Upper lobe of left lung (tissue), 6 donors: ENCODE results near the gene NAV2. TPM values are rescaled to one million over a fixed set of nuclear protein-coding genes. Genes with fewer than 3 reads are reported as not detected.
A peak's percentile ranks its signal among the peaks of the same experiment; 100 is the strongest.
"Not testable (repeated sequence)": the region's sequence is repeated elsewhere in the genome, so short reads cannot be mapped to it uniquely, and the experiment has no call there.

Experiments
- ATAC-seq, 2 donors: fragments of 200-7000 bp; cut with Tn5 transposase; one replicate each; pipeline ENCODE4 v1.9.1; 2022; ENCODE audit warnings: mild to moderate bottlenecking in 2 of 2, moderate library complexity in 2 of 2; ENCODE audit not compliant: low FRiP score in 2 of 2
- DNase-seq, 2 donors: peaks; one replicate each; pipeline ENCODE4 v3.0.0-alpha.2; 2019 to 2020
- H3K27ac ChIP-seq, 4 donors: fragments of 200-600 bp; sonication (generic); one replicate each; pipeline ENCODE4 v1.5.1; 2016 to 2019
- H3K27me3 ChIP-seq, 4 donors: fragments of 200-600 bp; sonication (generic); one replicate each; pipeline ENCODE4 v1.5.1; 2017 to 2019
- H3K36me3 ChIP-seq, 4 donors: fragments of 200-600 bp; sonication (generic); one replicate each; pipeline ENCODE4 v1.5.1; 2016 to 2019
- H3K4me1 ChIP-seq, 4 donors: fragments of 200-600 bp; sonication (generic); one replicate each; pipeline ENCODE4 v1.5.1; 2018 to 2019
- H3K4me3 ChIP-seq, 4 donors: fragments of 200-600 bp; sonication (generic); one replicate each; pipeline ENCODE4 v1.5.1; 2017 to 2019; ENCODE audit warnings: mild to moderate bottlenecking in 2 of 4, moderate library complexity in 1 of 4
- H3K9me3 ChIP-seq, 4 donors: fragments of 200-600 bp; sonication (generic); one replicate each; pipeline ENCODE4 v1.5.1; 2018 to 2019
- CTCF ChIP-seq, 6 experiments: fragments of 450-650 bp in 4 of 6; fragments of 200-600 bp in 2 of 6; sonication (generic) in 2 of 6; IDR thresholded peaks; one replicate each; pipeline ENCODE4 v1.5.1; 2016 to 2019; ENCODE audit warnings: antibody characterized with exemption in 6 of 6
- EP300 ChIP-seq, 4 donors: sonication (generic); formaldehyde crosslinking; IDR thresholded peaks; one replicate each; pipeline ENCODE4 v1.5.1; 2017; ENCODE audit warnings: antibody characterized with exemption in 4 of 4, control low read depth in 2 of 4
- POLR2A ChIP-seq, 4 donors: fragments of 450-650 bp; IDR thresholded peaks; one replicate each; pipeline ENCODE4 v1.5.1; 2016 to 2017; ENCODE audit warnings: antibody characterized with exemption in 4 of 4, mild to moderate bottlenecking in 2 of 4
- POLR2AphosphoS5 ChIP-seq, 2 donors: sonication (generic); formaldehyde crosslinking; IDR thresholded peaks; one replicate each; pipeline ENCODE4 v1.5.1; 2017; ENCODE audit warnings: antibody characterized with exemption in 2 of 2
- WGBS, 2 donors: methylation state at CpG; one replicate each; pipeline ENCODE4 v1.1.5; 2017 to 2018; 5-methylcytosine and 5-hydroxymethylcytosine counted together
- total RNA-seq, 6 donors: library from RNA; depleted of rRNA in 4 of 6; stranded (reverse); fragments of >200 nt in 4 of 6; gene quantifications; one replicate each; pipeline versions ENCODE4 v1.1.0 to v1.2.1, GENCODE V29; 2016 to 2021
- donor health status: DM: no; HTN: no; CAD: no; lungs with moderate emphysema.
- donor health status: DM: no; HTN: yes; CAD: no; lungs with severe emphysema.

Gene NAV2
- total RNA-seq, 6 donors from 2014 or later = 40.5 to 61.4 (median 52.3) TPM

GRCh38 chr11:20075627-20076026 lies 363.0 kb downstream of the NAV2 start:
- ATAC-seq (no peak), DNase-seq (no peak)
- H3K36me3 ChIP-seq = peaks cover 0 to 35% (median 16%) of the 10 kb centered on the region in 4 donors
- no peaks in the 10 kb centered on the region for H3K27me3 ChIP-seq
- TF ChIP-seq CTCF (IDR thresholded peaks at IDR 0.05) = no peak
- no peak for TF ChIP-seq POLR2A (IDR thresholded peaks at IDR 0.05)
- no peak for TF ChIP-seq POLR2AphosphoS5 (IDR thresholded peaks at IDR 0.05)
- TF ChIP-seq EP300 (IDR thresholded peaks at IDR 0.05) = no peak
- no peaks in the 10 kb centered on the region for H3K9me3 ChIP-seq
- no peak overlapping the region for H3K4me3 ChIP-seq
- WGBS, 2 donors = 84 to 91% methylated on average over 4 of the region's 4 CpGs
- no peak overlapping the region for H3K27ac ChIP-seq
- no peaks in the 10 kb centered on the region for H3K4me1 ChIP-seq

GRCh38 chr11:20078846-20079245 lies 366.2 kb downstream of the NAV2 start:
- no peaks in the 10 kb centered on the region for H3K27me3 ChIP-seq
- H3K36me3 ChIP-seq = peaks cover 0 to 61% (median 30%) of the 10 kb centered on the region in 4 donors
- WGBS, 2 donors = 98% methylated on average over 7 of the region's 7 CpGs

GRCh38 chr11:20080032-20080685 lies 367.5 kb downstream of the NAV2 start:
- DNase-seq = peak in 1 of 2 donors; percentile 7
- ATAC-seq = no peak
- Histone ChIP-seq H3K9me3 (no peaks in the 10 kb centered on the region), H3K36me3 (peaks cover 0 to 61% (median 34%) of the 10 kb centered on the region in 4 donors), H3K4me1 (no peaks in the 10 kb centered on the region), H3K4me3 (no peak overlapping the region), H3K27ac (no peak overlapping the region), H3K27me3 (no peaks in the 10 kb centered on the region)
- no peak for TF ChIP-seq POLR2A (IDR thresholded peaks at IDR 0.05)
- TF ChIP-seq CTCF (IDR thresholded peaks at IDR 0.05) = no peak
- TF ChIP-seq EP300 (IDR thresholded peaks at IDR 0.05) = no peak
- no peak for TF ChIP-seq POLR2AphosphoS5 (IDR thresholded peaks at IDR 0.05)
- 73 to 84% methylated on average over 8 to 9 of the region's 9 CpGs for WGBS, 2 donors

More at GRCh38 chr11:20078846-20079245, 366.2 kb downstream of the NAV2 start:
- no peak for DNase-seq
- H3K4me3 ChIP-seq = no peak overlapping the region
- TF ChIP-seq POLR2A (IDR thresholded peaks at IDR 0.05) (no peak), POLR2AphosphoS5 (IDR thresholded peaks at IDR 0.05) (no peak), EP300 (IDR thresholded peaks at IDR 0.05) (no peak), CTCF (IDR thresholded peaks at IDR 0.05) (no peak)
- H3K27ac ChIP-seq = no peak overlapping the region
- H3K9me3 ChIP-seq = no peaks in the 10 kb centered on the region
- ATAC-seq = no peak
- H3K4me1 ChIP-seq = no peaks in the 10 kb centered on the region

- no peak for TF ChIP-seq EP300 (IDR thresholded peaks at IDR 0.05)
- TF ChIP-seq POLR2A (IDR thresholded peaks at IDR 0.05) = no peak
- TF ChIP-seq POLR2AphosphoS5 (IDR thresholded peaks at IDR 0.05) = no peak
- TF ChIP-seq CTCF (IDR thresholded peaks at IDR 0.05) = no peak
- WGBS, 2 donors = 90 to 96% methylated on average over 4 of the region's 4 CpGs
- Histone ChIP-seq H3K27ac (no peak overlapping the region), H3K27me3 (no peaks in the 10 kb centered on the region), H3K4me3 (no peak overlapping the region), H3K36me3 (peaks cover 0 to 67% (median 40%) of the 10 kb centered on the region in 4 donors), H3K9me3 (no peaks in the 10 kb centered on the region), H3K4me1 (no peaks in the 10 kb centered on the region)
- no peak for ATAC-seq
- no peak for DNase-seq
Observed at GRCh38 chr11:20081336-20081735, 368.7 kb downstream of the NAV2 start.

- not testable (repeated sequence) for H3K9me3 ChIP-seq
Observed at GRCh38 chr11:20083877-20084276, 371.2 kb downstream of the NAV2 start.

More at GRCh38 chr11:20083877-20084276, 371.2 kb downstream of the NAV2 start:
- H3K27ac ChIP-seq, H3K4me3 ChIP-seq, H3K4me1 ChIP-seq, DNase-seq, H3K27me3 ChIP-seq, ATAC-seq: not testable (repeated sequence)
- peaks cover 0 to 60% (median 36%) of the 10 kb centered on the region in 4 donors for H3K36me3 ChIP-seq
- 67 to 100% methylated on average over 2 to 3 of the region's 3 CpGs for WGBS, 2 donors
